HG03135 (cell line): Measurements from ENCODE around the gene CALM1.

ENCODE experiments used
- ATAC-seq: cut with Tn5 transposase; IDR thresholded peaks from one replicate; pipeline ENCODE4 v1.9.1; 2021; ENCODE audit warnings: mild to moderate bottlenecking, moderate library complexity; ENCODE audit not compliant: unreplicated experiment

CALM1 gene

GRCh38 chr14:90396341-90397339 lies at the start of gene CALM1:
Gene CALM1 (plus strand): TSS chr14:90397029. CDS start chr14:90397231, 202 bp downstream.
- peak; percentile 51 for ATAC-seq

DNA sequence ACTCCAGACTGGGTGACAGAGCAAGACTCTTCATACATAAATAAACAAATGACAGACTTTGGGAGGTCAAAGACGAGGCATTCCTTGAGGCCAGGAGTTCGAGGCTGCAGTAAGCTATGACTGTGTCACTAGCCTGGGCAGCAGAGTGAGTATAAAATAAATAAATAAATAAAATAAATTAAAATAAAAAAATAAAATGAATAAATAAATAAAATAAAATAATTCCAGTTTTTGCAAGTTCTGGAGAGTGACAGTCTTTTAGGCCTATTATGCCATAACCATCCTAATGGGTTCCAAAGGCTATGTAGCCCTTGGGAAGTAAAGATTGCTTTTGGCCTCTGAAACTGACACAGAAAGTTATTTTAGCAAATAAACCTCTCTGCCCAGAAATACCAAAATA lies 48.6 kb upstream of the CALM1 start:
- no peak for ATAC-seq

- ATAC-seq = no peak
Measured at GRCh38 chr14:90349739-90350138, 47.1 kb upstream of the CALM1 start.

- ATAC-seq = no peak
Measured at GRCh38 chr14:90354551-90355298, 42.1 kb upstream of the CALM1 start.

- no peak for ATAC-seq
Measured at GRCh38 chr14:90355540-90356518, 41.0 kb upstream of the CALM1 start.

DNA sequence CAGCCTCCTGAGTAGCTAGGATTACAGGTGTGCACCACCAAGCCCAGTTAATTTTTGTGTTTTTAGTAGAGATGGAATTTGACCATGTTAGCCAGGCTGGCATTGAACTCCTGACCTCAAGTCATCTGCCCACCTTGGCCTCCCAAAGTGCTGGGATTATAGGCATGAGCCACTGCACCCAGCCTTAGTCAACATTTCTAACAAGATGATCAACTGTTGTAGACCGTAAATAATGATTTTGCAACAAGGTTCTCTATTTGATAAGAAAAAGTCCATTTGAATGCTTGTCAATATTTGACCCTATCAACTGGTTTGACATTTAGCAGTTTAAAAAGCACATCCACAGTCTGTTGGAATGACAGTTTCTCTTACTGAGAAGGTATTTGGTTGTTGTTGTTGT lies 39.9 kb upstream of the CALM1 start:
- ATAC-seq = no peak

DNA sequence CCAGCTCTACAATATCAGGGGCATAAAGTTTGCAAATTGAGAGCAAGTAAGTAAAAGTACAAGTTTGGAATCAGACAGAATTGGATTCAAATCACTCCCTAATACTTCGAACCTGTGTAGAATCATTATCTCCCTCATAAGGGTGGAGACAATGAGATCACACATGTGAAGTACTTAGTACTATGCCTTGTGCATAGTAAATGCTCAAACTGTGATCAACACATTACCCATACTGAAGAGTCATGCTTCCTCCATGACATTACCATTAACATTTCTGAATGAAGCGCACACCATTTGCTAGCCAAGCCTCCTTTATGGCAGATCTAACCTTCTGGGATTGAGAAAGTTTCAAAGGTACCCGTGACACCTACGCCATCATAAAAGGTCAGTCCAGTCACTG lies 38.5 kb upstream of the CALM1 start:
- no peak for ATAC-seq

DNA sequence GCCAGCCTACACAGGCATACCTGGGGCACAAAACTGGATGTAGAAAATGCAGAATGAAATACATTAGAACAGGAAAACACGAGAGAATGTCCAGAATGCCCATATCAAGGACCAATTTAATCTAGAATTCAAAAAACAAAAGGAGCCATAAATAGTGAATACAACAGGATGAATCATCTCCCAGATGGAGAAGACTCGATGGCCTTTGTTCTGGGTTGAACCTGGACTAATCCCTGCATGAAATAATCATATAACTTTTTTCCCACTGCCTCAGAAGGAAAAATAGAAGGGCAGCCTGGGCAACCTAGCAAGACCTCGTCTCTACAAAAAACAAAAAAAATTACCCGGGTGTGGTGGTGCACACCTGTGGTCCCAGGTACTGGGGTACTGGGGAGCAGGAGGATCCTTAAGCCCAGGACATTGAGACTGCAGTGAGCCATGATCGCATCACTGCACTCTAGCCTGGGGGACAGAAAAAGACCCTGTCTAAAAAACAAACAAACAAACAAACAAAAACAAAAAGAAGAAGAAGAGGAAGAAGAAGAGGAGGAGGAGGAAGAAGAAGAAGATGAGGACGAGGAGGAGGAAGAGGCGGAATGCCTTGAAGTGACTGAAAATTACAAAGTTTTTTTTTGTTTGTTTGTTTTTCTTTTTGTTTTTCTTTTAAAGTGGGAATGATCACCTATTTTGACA lies 34.8 kb upstream of the CALM1 start:
- no peak for ATAC-seq

- ATAC-seq = no peak
Measured at GRCh38 chr14:90362558-90362896, 34.3 kb upstream of the CALM1 start.

DNA sequence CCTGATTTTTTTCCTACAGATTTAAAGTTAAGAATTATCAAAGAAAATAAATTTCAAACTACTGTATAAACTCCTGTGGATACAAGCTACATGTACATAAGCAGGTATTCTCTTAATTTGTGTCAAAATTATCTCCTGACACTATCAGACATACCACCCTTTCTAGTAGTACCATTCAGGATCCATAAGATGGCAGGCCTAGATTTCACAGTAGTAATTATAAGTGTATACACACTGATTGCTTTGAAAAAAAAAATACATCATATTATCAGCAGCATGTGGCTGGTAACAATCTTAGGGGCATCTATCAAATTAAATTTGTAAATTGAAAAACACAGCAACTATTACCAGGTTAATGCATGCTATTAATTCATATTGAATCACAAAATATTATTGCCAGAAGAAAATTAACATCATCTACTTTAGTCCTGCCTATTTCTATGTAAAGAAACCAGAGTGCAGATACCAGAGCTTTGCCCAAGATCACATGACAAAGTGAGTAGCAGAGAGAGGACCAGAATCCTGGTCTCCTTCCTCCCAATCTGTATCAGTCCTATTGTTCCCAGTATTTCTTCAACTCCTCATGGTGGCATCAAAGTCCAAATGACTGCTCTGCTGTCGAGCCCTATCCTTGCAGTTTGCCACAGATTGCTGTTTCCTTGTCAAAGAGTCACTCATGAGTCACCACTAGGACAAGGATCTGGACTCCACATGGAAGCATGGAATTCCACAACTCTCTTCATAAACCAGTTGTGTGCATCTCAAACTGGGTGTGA lies 27.7 kb upstream of the CALM1 start:
- ATAC-seq = no peak

- no peak for ATAC-seq
Measured at GRCh38 chr14:90373887-90374286, 22.9 kb upstream of the CALM1 start.

DNA sequence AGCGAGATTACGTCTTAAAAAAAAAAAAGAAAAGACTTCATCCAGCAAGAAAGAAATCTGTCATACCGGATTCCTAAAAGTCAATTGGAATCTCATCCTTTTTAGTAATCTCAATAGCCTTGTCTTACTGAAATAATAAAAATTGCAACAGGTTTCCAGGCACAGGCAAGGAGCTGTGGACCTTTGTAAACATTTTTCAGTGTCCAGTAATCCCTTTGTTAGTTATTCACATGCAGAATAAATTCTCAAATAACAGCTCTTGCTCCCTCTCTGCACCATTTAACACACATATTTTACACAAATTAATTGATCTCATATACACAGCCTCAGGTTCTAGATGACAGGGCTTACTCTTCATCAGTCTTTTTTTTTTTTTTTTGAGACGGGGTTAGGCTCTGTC lies 22.0 kb upstream of the CALM1 start:
- no peak for ATAC-seq

- no peak for ATAC-seq
Measured at GRCh38 chr14:90375934-90376333, 20.9 kb upstream of the CALM1 start.

DNA sequence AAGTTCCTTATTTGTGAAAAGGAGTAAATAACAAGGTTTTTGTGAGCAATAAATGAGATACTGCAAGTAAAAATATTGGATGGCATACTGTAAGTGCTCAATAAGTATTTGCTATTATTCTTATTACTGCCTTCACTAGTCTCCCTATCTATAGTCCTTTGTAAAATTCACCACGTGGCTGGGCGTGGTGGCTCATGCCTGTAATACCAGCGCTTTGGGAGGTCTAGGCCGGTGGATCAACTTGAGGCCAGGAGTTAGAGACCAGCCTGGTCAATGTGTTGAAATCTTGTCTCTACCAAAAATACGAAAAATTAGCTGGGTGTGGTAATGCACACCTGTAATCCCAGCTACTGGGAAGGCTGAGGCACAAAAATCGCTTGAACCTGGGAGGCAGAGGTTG lies 18.6 kb upstream of the CALM1 start:
- ATAC-seq = no peak

- ATAC-seq = no peak
Measured at GRCh38 chr14:90379106-90379505, 17.7 kb upstream of the CALM1 start.

- ATAC-seq = no peak
Measured at GRCh38 chr14:90381011-90381786, 15.6 kb upstream of the CALM1 start.

DNA sequence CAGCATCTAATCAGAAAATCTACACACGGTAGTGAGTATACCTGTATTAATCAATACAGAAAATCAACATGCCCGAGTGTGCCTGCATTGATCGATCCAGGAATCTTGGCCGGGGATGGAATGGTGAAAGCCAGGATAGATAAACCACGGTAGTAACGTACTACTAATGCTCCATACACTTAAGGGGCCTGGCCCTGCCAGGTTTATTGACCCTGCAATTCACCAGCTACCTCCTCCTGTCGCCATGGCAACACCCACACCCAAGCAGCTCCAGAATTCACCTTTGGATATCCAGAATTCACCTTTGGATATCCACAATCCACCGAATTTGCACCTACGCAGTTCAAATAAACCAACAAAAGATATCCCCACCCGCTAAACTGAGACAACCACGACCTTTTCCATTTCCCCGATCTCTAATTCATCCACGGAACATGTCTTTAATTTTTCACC lies 14.8 kb upstream of the CALM1 start:
- no peak for ATAC-seq

- ATAC-seq = peak; percentile 23
Measured at GRCh38 chr14:90382491-90383125, 14.2 kb upstream of the CALM1 start.
